ENCODE data around the gene ULK2.
A peak's percentile ranks its signal among the peaks of the same experiment; 100 is the strongest.

GRCh38 chr17:19753661-19754463 is 113.9 kb downstream of the ULK2 start:
- TF ChIP-seq CTCF (IDR thresholded peaks at IDR 0.05): peak; percentile 54 to 84 (median 55)
- no peak for TF ChIP-seq POLR2A (IDR thresholded peaks at IDR 0.05)

Measured in breast epithelium (tissue), 3 donors.